Stimulated activated naive CD4-positive, alpha-beta T cell (primary cell): ENCODE measurements around the gene COL9A1.

Source experiments
- DNase-seq, 6 experiments: peaks; one replicate each; lab custom pipeline; 2025; lab: John Stamatoyannopoulos, UW

COL9A1 gene

GRCh38 chr6:70225055-70225454 lies 77.8 kb downstream of the COL9A1 start:
- no peak for DNase-seq

DNA sequence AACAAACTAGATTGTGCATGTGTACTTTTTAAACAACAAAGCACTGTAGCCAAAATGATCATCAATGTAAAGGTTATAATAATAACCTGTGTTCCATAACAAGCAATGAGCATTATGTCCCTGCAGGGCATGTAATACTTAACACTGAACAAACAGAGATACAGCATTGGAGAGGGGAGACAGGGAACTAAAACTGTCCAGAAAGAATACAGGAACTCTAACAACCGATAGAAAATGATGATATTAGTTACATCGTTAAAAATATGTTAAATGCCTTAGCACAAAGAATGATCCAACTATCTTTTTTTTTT lies 80.5 kb downstream of the COL9A1 start:
- no peak for DNase-seq

DNA sequence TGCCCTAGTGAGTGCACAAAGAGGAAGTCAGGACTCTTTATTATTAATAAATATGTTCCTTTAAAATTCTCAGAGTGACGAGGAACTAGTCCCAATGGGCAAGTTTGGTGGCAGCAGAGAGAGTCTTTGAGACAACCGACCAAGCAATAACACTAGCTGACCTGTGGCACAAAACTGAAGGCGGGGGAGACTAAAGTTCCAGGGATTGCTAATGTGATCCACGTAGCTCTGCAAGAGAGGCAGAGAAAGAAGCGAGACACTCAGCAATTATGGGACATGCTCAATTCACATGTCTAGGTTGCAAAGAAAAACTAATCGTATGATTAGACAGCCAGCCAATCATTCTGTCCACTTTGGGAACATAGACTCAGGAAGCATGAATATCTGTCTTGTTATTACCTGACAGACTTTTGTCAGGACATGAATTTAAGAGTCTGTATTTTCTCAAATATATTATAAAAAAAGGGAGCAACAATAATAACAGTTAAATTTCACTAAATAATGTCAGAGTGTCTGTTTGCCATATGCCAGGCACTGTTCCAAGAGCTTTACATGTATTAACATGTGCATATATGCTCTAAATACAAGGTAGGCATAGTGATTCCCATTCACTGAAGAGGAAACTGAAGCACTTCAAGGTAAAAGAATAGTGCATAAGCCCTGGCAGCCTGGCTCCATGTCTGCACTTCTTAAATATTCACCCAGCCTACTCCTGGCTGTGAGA lies 81.0 kb downstream of the COL9A1 start:
- DNase-seq = no peak

DNA sequence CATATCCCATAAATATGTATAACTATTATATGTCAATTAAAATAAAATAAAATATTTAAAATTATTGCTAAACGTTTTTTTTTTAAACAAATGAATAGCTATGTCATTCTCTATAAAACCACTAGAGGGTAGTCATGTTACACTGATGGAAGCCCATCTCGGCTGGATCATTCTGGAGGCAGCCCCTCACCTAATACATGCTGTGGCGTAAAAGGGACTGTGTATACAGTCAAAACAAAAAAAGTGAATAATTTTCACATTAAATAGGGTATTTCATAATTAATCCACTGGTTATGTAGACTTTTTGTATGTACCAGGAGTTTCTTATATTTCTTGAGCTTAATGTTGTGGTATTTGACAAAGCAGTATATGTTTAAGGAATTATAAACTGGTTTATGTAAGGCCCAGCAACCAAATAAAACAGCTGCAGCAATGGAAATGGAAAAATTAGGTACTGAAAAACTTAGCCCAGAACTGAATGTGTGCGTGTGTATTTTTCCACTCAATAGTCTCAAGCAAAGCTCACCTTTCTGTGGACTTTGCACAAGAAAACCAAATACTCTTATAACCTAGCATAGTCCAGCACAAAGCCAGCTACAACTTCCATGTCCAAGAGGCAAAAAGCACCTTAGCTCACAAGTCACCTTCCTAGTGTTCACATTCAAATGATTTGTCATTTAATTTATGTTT lies 81.7 kb downstream of the COL9A1 start:
- peak in 1 of 6 experiments; percentile 14 for DNase-seq

GRCh38 chr6:70219943-70220613 lies 82.8 kb downstream of the COL9A1 start:
- DNase-seq = no peak

DNA sequence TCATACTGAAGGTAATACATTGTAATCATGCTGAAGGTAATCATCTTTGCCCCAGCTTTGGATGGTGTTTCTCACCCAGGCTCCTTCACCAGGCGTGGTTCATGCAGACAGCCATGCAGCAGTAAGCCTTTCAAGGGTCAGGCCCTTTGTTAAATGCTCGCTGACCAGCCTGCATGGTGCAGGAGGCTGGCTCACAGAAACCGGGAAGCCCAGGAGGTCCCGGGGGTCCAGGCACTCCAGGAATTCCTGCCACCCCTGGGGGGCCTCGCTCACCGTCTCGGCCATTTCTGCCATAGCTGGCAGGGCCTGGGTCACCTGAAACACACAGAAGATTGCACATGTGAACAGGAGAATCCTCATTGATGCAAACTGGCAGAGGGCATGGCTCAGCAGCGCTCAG lies 86.1 kb downstream of the COL9A1 start:
- no peak for DNase-seq

GRCh38 chr6:70215460-70216108 lies 87.3 kb downstream of the COL9A1 start:
- no peak for DNase-seq

- no peak for DNase-seq
These were observed 92.4 kb downstream of the COL9A1 start for GRCh38 chr6:70210462-70210861.

GRCh38 chr6:70208235-70208790 lies 94.6 kb downstream of the COL9A1 start:
- no peak for DNase-seq

- DNase-seq = no peak
These were observed 104.1 kb downstream of the COL9A1 start for GRCh38 chr6:70198785-70199184.

DNA sequence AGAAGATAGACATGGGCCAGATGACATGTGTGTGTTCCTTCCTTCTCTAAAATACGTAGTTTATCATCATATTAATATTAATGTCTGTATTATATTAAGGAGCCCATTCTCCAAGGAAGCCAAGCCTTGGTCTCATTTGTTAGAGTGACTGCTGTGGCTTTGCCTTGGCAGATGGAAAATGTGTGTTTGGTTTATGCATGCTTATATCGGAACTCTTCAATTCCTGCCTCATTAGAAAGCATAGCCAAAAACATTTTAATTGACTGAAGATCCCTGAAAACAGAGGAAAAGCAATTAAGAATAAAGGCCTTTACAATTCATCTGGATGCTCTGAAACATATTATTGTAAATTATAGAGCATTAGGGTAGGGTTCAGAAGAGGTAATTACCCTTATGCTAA lies 106.4 kb downstream of the COL9A1 start:
- DNase-seq = no peak

DNA sequence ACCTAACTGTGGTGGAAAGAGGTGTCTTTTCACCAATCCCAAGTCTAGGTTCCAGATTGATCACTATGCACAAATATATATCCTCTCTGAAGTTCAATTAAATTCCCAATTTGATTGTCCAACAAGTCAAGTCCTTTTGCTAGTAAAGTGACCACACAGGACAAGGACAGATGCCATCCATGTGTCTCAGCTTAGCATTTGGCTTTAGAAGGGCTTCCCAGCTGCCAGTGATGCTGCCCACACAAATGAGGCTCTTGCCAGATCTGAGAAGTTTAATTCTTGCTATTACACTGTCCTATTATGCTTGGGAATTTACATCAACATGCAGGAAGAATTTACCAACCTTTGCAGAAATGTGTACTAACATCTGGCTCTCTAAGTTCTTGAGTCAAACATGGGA lies 108.5 kb downstream of the COL9A1 start:
- no peak for DNase-seq

DNA sequence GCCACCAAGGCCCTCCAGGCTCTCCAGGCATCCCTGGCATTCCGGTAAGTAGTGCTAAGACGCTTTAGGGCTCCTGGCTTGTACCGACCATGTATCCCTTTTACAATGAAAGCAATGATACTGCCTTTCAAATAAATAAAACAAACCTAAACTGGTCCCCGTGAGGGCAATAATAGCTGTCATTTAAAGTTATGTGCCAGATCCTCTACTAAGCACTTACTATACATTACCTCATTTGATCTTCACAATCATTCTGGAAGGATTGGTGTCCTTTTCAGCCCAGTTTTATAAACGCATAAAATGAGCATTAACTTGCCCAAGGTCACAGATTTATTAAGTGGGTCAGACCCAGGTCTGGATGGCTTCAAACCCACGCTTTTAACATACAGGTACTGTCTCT lies 114.7 kb downstream of the COL9A1 start:
- DNase-seq = no peak

GRCh38 chr6:70186461-70186860 lies 116.4 kb downstream of the COL9A1 start:
- DNase-seq = no peak

DNA sequence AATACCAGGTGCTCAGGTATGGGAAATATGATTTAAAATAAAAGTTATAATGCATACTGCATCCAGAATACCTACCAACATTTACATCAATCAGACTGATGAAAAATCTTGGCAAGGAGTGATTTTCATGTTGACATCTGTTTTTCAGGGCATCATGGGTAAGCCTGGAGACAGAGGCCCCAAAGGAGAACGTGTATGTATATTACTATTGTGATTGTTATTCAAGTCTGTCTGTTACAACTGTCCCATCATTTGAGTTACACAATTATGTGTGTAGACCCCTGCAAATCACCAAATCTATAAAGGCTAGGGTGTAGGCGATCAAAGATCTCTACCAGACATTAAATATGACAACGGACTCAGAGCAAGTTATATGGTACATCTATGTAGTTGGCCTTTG lies 118.2 kb downstream of the COL9A1 start:
- DNase-seq = no peak

DNA sequence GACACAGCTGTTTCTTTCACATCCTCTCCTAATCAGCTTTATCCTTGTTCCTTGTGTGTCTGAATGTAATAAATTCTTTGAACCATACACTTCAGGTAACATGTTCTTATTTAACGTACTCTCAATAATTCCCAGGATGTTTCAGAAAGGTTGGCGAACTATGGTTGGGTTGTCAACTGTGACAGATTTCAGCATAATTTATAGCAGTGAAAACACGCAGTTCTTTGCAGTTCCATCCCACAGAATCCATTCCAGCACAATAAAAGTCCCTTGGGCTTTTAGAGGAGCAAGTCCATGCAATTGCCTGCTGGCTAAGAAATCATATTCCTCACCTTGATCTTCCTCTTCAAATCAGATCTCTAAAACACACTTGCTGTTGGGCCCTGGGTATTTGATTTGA lies 119.3 kb downstream of the COL9A1 start:
- DNase-seq = no peak

GRCh38 chr6:70180901-70181599 lies 121.8 kb downstream of the COL9A1 start:
- no peak for DNase-seq

GRCh38 chr6:70180183-70180900 lies 122.5 kb downstream of the COL9A1 start:
- DNase-seq = no peak

GRCh38 chr6:70176842-70177550 lies 125.9 kb downstream of the COL9A1 start:
- DNase-seq = no peak

DNA sequence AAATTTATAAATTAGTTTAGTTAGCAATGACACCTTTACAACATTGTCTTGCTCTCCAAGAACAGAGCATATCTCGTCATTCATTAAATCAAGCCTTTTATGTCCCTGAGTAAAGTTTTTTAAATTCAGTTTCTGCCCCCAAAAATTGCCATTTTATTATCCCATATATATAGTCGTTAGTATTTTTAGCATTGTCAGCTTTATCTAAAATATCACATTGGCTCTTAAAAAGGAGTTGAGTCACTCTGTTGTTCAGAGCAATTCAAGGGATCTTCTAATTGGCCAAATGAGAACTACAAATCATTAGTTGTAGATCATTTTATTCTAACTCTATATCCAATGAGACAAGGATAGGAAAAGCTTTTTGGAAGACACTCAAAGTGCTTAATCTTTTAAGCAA lies 127.1 kb downstream of the COL9A1 start:
- no peak for DNase-seq

GRCh38 chr6:70172252-70172651 lies 130.6 kb downstream of the COL9A1 start:
- DNase-seq = no peak
